HG03378 (cell line): ENCODE data around the gene DUS4L.
"Not testable (repeated sequence)": the region's sequence is repeated elsewhere in the genome, so short reads cannot be mapped to it uniquely, and the experiment has no call there.

ENCODE experiments used
- ATAC-seq: cut with Tn5 transposase; IDR thresholded peaks from one replicate; pipeline ENCODE4 v1.9.1; 2021; ENCODE audit warnings: mild to moderate bottlenecking, moderate library complexity; ENCODE audit not compliant: unreplicated experiment

DUS4L gene

GRCh38 chr7:107563775-107564552 lies at the start of gene DUS4L, which contains the start of gene COG5:
Gene DUS4L (plus strand): TSS chr7:107563971. CDS start chr7:107567071, 3,100 bp downstream.
Gene COG5 (minus strand): TSS chr7:107563920. CDS start chr7:107563896, 24 bp downstream.
- ATAC-seq = peak; percentile 90

GRCh38 chr7:107526672-107527071 lies 37.1 kb upstream of the DUS4L start:
- ATAC-seq = no peak

- no peak for ATAC-seq
These were observed 36.6 kb upstream of the DUS4L start for GRCh38 chr7:107527196-107527595.

- no peak for ATAC-seq
These were observed 35.3 kb upstream of the DUS4L start for GRCh38 chr7:107528461-107528860.

- no peak for ATAC-seq
These were observed 33.0 kb upstream of the DUS4L start for GRCh38 chr7:107530751-107531150.

- ATAC-seq = no peak
These were observed 29.6 kb upstream of the DUS4L start for GRCh38 chr7:107534139-107534538.

- not testable (repeated sequence) for ATAC-seq
These were observed 26.5 kb upstream of the DUS4L start for GRCh38 chr7:107537228-107537627.

- ATAC-seq = no peak
These were observed 25.8 kb upstream of the DUS4L start for GRCh38 chr7:107538001-107538400.

- ATAC-seq = no peak
These were observed 20.3 kb upstream of the DUS4L start for GRCh38 chr7:107543338-107543993.

GRCh38 chr7:107544848-107545591 lies 18.8 kb upstream of the DUS4L start:
- no peak for ATAC-seq

- no peak for ATAC-seq
These were observed 11.8 kb upstream of the DUS4L start for GRCh38 chr7:107551936-107552335.

GRCh38 chr7:107555893-107556292 lies 7.9 kb upstream of the DUS4L start:
- ATAC-seq = no peak

- no peak for ATAC-seq
These were observed 3.9 kb upstream of the DUS4L start for GRCh38 chr7:107559864-107560263.

- ATAC-seq = no peak
These were observed 2.8 kb upstream of the DUS4L start for GRCh38 chr7:107560898-107561516.

- ATAC-seq = peak; percentile 63
These were observed 543 bp upstream of the DUS4L start for GRCh38 chr7:107563081-107563774.

- ATAC-seq = peak; percentile 5
These were observed 955 bp downstream of the DUS4L start for GRCh38 chr7:107564553-107565298.

- no peak for ATAC-seq
These were observed 6.5 kb downstream of the DUS4L start for GRCh38 chr7:107570298-107570697.

GRCh38 chr7:107573537-107573936 lies 9.8 kb downstream of the DUS4L start:
- ATAC-seq = no peak

GRCh38 chr7:107579554-107579884 lies 15.7 kb downstream of the DUS4L start:
- no peak for ATAC-seq
